HEK293 (cell line): Measurements from ENCODE around the gene VAV2.

Source experiments
- CTCF ChIA-PET: fragments of 350-600 bp; formaldehyde crosslinking; extraction: SDS; loops from one replicate; lab custom pipeline; 2021; ENCODE audit warnings: antibody characterized with exemption; lab: Yijun Ruan, JAX
- POLR2A ChIA-PET: fragments of 300-600 bp; formaldehyde crosslinking; extraction: SDS; loops from one replicate; lab custom pipeline; 2020; ENCODE audit warnings: antibody characterized with exemption, inconsistent platforms; lab: Yijun Ruan, JAX
- H3K27ac ChIP-seq: fragments of 200-500 bp; sonication (Bioruptor generic); 2 replicates; pipeline ENCODE4 v1.5.1; 2014; ENCODE audit warnings: low read depth, low read length, control low read depth, inconsistent platforms; ENCODE audit errors: extremely low read depth
- H3K36me3 ChIP-seq, 2 experiments: fragments of 200-500 bp in 1 of 2; sonication (Bioruptor generic) in 1 of 2; 1 replicate in 1 of 2; 2 replicates in 1 of 2; pipeline ENCODE4 v1.5.1; 2014 to 2017; ENCODE audit warnings: inconsistent platforms in 2 of 2, low read length in 2 of 2; ENCODE audit not compliant: control insufficient read depth in 2 of 2, insufficient read depth in 1 of 2
- H3K4me1 ChIP-seq: fragments of 200-500 bp; sonication (Bioruptor generic); 2 replicates; pipeline ENCODE4 v1.5.1; 2014; ENCODE audit warnings: mild to moderate bottlenecking, low read length, inconsistent platforms; ENCODE audit not compliant: control insufficient read depth, insufficient read depth
- H3K4me3 ChIP-seq: 2 replicates; pipeline ENCODE4 v1.5.1; 2011; ENCODE audit warnings: low read depth, mild to moderate bottlenecking, control low read depth, low read length, moderate library complexity
- H3K9me3 ChIP-seq: fragments of 200-500 bp; sonication (Bioruptor generic); 2 replicates; pipeline ENCODE4 v1.5.1; 2014; ENCODE audit warnings: low read depth, low read length, inconsistent platforms; ENCODE audit not compliant: control insufficient read depth, insufficient read depth
- ATF2 ChIP-seq: fragments of 450-650 bp; formaldehyde crosslinking; IDR thresholded peaks from 2 replicates; pipeline ENCODE4 v1.5.1; 2016; ENCODE audit warnings: missing biosample characterization, missing genetic modification characterization, low read depth
- BCL11A ChIP-seq: fragments of 450-650 bp; formaldehyde crosslinking; IDR thresholded peaks from 2 replicates; pipeline ENCODE4 v1.5.1; 2016; ENCODE audit warnings: low read depth, missing biosample characterization, missing genetic modification characterization
- KLF1 ChIP-seq: fragments of 450-650 bp; formaldehyde crosslinking; IDR thresholded peaks from 2 replicates; pipeline ENCODE4 v1.5.1; 2016; ENCODE audit warnings: missing biosample characterization, missing genetic modification characterization
- KLF8 ChIP-seq: fragments of 450-650 bp; formaldehyde crosslinking; IDR thresholded peaks from 2 replicates; pipeline ENCODE4 v1.5.1; 2016; ENCODE audit warnings: missing biosample characterization, missing genetic modification characterization
- ZBTB26 ChIP-seq: fragments of 450-650 bp; formaldehyde crosslinking; optimal IDR thresholded peaks from 2 replicates; pipeline ENCODE3; 2016; ENCODE audit warnings: missing biosample characterization, mild to moderate bottlenecking, missing genetic modification characterization
- ZNF10 ChIP-seq: fragments of 450-650 bp; formaldehyde crosslinking; IDR thresholded peaks from 2 replicates; pipeline ENCODE4 v1.5.1; 2017; ENCODE audit warnings: missing biosample characterization, missing genetic modification characterization
- ZNF121 ChIP-seq: fragments of 450-650 bp; formaldehyde crosslinking; IDR thresholded peaks from 2 replicates; pipeline ENCODE4 v1.5.1; 2016; ENCODE audit warnings: missing biosample characterization, missing genetic modification characterization
- ZNF133 ChIP-seq: fragments of 450-650 bp; formaldehyde crosslinking; IDR thresholded peaks from 2 replicates; pipeline ENCODE4 v1.5.1; 2016; ENCODE audit warnings: missing biosample characterization, missing genetic modification characterization
- ZNF202 ChIP-seq: fragments of 450-650 bp; formaldehyde crosslinking; IDR thresholded peaks from 2 replicates; pipeline ENCODE4 v1.5.1; 2016; ENCODE audit warnings: missing biosample characterization, missing genetic modification characterization, borderline replicate concordance
- ZNF211 ChIP-seq: fragments of 450-650 bp; formaldehyde crosslinking; IDR thresholded peaks from 2 replicates; pipeline ENCODE4 v1.5.1; 2016; ENCODE audit warnings: low read depth, missing biosample characterization, missing genetic modification characterization
- ZNF23 ChIP-seq: fragments of 450-650 bp; formaldehyde crosslinking; IDR thresholded peaks from 2 replicates; pipeline ENCODE4 v1.5.1; 2016; ENCODE audit warnings: missing biosample characterization, missing genetic modification characterization, borderline replicate concordance
- ZNF280D ChIP-seq: fragments of 450-650 bp; formaldehyde crosslinking; IDR thresholded peaks from 2 replicates; pipeline ENCODE4 v1.5.1; 2016; ENCODE audit warnings: missing biosample characterization, missing genetic modification characterization
- ZNF311 ChIP-seq: fragments of 450-650 bp; formaldehyde crosslinking; IDR thresholded peaks from 2 replicates; pipeline ENCODE4 v1.5.1; 2017; ENCODE audit warnings: missing biosample characterization, missing genetic modification characterization, borderline replicate concordance
- ZNF350 ChIP-seq: fragments of 450-650 bp; formaldehyde crosslinking; IDR thresholded peaks from 2 replicates; pipeline ENCODE4 v1.5.0; 2017; ENCODE audit warnings: missing biosample characterization, mild to moderate bottlenecking, missing genetic modification characterization
- ZNF366 ChIP-seq: fragments of 450-650 bp; formaldehyde crosslinking; conservative IDR thresholded peaks from 2 replicates; pipeline ENCODE4 v1.5.1; 2016; ENCODE audit warnings: missing biosample characterization, missing genetic modification characterization
- ZNF37A ChIP-seq: fragments of 450-650 bp; IDR thresholded peaks from 2 replicates; pipeline ENCODE4 v1.5.1; 2018; ENCODE audit warnings: missing biosample characterization, missing genetic modification characterization
- ZNF391 ChIP-seq: fragments of 450-650 bp; formaldehyde crosslinking; IDR thresholded peaks from 2 replicates; pipeline ENCODE4 v1.5.1; 2016; ENCODE audit warnings: low read depth, missing biosample characterization, missing genetic modification characterization, borderline replicate concordance
- ZNF394 ChIP-seq: fragments of 450-650 bp; formaldehyde crosslinking; IDR thresholded peaks from 2 replicates; pipeline ENCODE4 v1.5.1; 2016; ENCODE audit warnings: missing biosample characterization, missing genetic modification characterization, mild to moderate bottlenecking, moderate library complexity, borderline replicate concordance
- ZNF549 ChIP-seq: fragments of 450-650 bp; IDR thresholded peaks from 2 replicates; pipeline ENCODE4 v1.5.1; 2018; ENCODE audit warnings: missing biosample characterization, missing genetic modification characterization, mild to moderate bottlenecking, inconsistent platforms, moderate library complexity
- ZNF626 ChIP-seq: fragments of 450-650 bp; sonication (Bioruptor Pico); formaldehyde crosslinking; IDR thresholded peaks from 2 replicates; pipeline ENCODE4 v1.5.1; 2018; ENCODE audit warnings: missing biosample characterization, missing genetic modification characterization, inconsistent platforms
- ZNF785 ChIP-seq: fragments of 450-650 bp; formaldehyde crosslinking; IDR thresholded peaks from 2 replicates; pipeline ENCODE4 v1.5.1; 2016; ENCODE audit warnings: missing biosample characterization, missing genetic modification characterization

Gene VAV2

GRCh38 chr9:134028575-134029247 is 36.6 kb upstream of the VAV2 start:
- H3K36me3 ChIP-seq: peaks cover 0 to 63% of the 10 kb centered on the region in 2 experiments
- 0 out of 2 replicates have a peak, but pooled peaks cover 2% of the 10 kb centered on the region for H3K4me1 ChIP-seq
- H3K27ac ChIP-seq: no peak overlapping the region
- no peak overlapping the region for H3K4me3 ChIP-seq
- ChIA-PET POLR2A (no interaction called here), CTCF (no interaction called here)
- H3K9me3 ChIP-seq: no peaks in the 10 kb centered on the region
- TF ChIP-seq ZNF280D (tag by site-specific recombination): no peak
- TF ChIP-seq ZNF391 (tag by site-specific recombination): no peak
- TF ChIP-seq ZNF785 (tag by site-specific recombination): no peak
- TF ChIP-seq BCL11A: no peak
- TF ChIP-seq ZBTB26 (tag by site-specific recombination): no peak
- no peak for TF ChIP-seq ZNF211
- no peak for TF ChIP-seq KLF8 (tag by site-specific recombination)
- no peak for TF ChIP-seq ZNF133 (tag by site-specific recombination)
- no peak for TF ChIP-seq KLF1 (tag by site-specific recombination)
- no peak for TF ChIP-seq ZNF23 (tag by site-specific recombination)
- no peak for TF ChIP-seq ZNF37A
- TF ChIP-seq ZNF202 (tag by site-specific recombination): no peak

GRCh38 chr9:134028076-134028475 is 36.0 kb upstream of the VAV2 start:
- Histone ChIP-seq H3K9me3 (no peaks in the 10 kb centered on the region), H3K4me1 (0 out of 2 replicates have a peak, but pooled peaks cover 2% of the 10 kb centered on the region)
- POLR2A ChIA-PET: no interaction called here
- TF ChIP-seq ZNF311 (no peak), ZNF121 (peak; percentile 34; the same call in 1 of the 2 replicates)
- TF ChIP-seq, all 188 proteins: peak for 1
- Histone ChIP-seq H3K27ac (no peak overlapping the region), H3K4me3 (no peak overlapping the region), H3K36me3 (peaks cover 0 to 56% of the 10 kb centered on the region in 2 experiments; a peak in 2 of 3 replicates)
- CTCF ChIA-PET: no interaction called here

GRCh38 chr9:134027561-134027960 is 35.4 kb upstream of the VAV2 start:
- H3K4me3 ChIP-seq: no peak overlapping the region
- ChIA-PET CTCF (interaction anchor here (0.7 kb wide), 2 partner anchors 33 to 72 kb away, joined by 3 read pairs; no protein-coding TSS in a partner anchor), POLR2A (no interaction called here)
- H3K9me3 ChIP-seq: no peaks in the 10 kb centered on the region
- H3K27ac ChIP-seq: no peak overlapping the region
- 0 out of 2 replicates have a peak, but pooled peaks cover 2% of the 10 kb centered on the region for H3K4me1 ChIP-seq
- TF ChIP-seq ZNF549 (no peak), ZNF350 (no peak), ZNF626 (tag by site-specific recombination) (no peak), ZNF394 (tag by site-specific recombination) (no peak), ZNF10 (no peak), BCL11A (no peak), ZNF366 (tag by site-specific recombination) (no peak), ATF2 (no peak)
- peaks cover 0 to 53% of the 10 kb centered on the region in 2 experiments; a peak in 2 of 3 replicates for H3K36me3 ChIP-seq
